AG04450 (cell line): ENCODE measurements around the gene OTC. TPM values are rescaled to one million over a fixed set of nuclear protein-coding genes. Genes with fewer than 3 reads are reported as not detected.

Source experiments
- CTCF ChIA-PET: fragments of 300-600, 350-600 bp; formaldehyde crosslinking; extraction: SDS; loops from one replicate; lab custom pipeline; 2022; ENCODE audit warnings: antibody characterized with exemption, inconsistent platforms; lab: Charles Lee
- POLR2A ChIA-PET: fragments of 350-600 bp; formaldehyde crosslinking; extraction: SDS; loops from one replicate; lab custom pipeline; 2021; ENCODE audit warnings: antibody characterized with exemption, inconsistent platforms; lab: Yijun Ruan, JAX
- DNase-seq: peaks from one replicate; pipeline ENCODE4 v3.0.0-alpha.2; 2011; ENCODE audit warnings: low read depth, low spot score
- H3K27ac ChIP-seq: one replicate; pipeline ENCODE4 v1.5.1; 2012; ENCODE audit warnings: low read depth, low read length, control low read depth
- H3K27me3 ChIP-seq: one replicate; pipeline ENCODE4 v1.6.0; 2012; ENCODE audit warnings: low read length; ENCODE audit not compliant: control insufficient read depth, insufficient read depth
- H3K4me3 ChIP-seq: 2 replicates; pipeline ENCODE4 v1.5.1; 2011; ENCODE audit warnings: mild to moderate bottlenecking, low read depth, low read length, control low read depth
- H3K9me3 ChIP-seq: 2 replicates; pipeline ENCODE4 v1.5.1; 2012; ENCODE audit warnings: low read length; ENCODE audit not compliant: control insufficient read depth, insufficient read depth
- polyA minus RNA-seq: library from RNA; depleted of rRNA, polyadenylated mRNA; stranded (reverse); fragments of >200 nt; gene quantifications from 2 replicates; pipeline ENCODE4 v1.2.3, GENCODE V29; 2011; rRNA and poly(A)+ RNA removed
- polyA plus RNA-seq: library from polyadenylated mRNA; depleted of rRNA; stranded (reverse); fragments of >200 nt; gene quantifications from 2 replicates; pipeline ENCODE4 v1.2.3, GENCODE V29; 2011; rRNA removed
- TF ChIP-seq, protein P1 (sequence below): IDR thresholded peaks from 2 replicates; pipeline ENCODE4 v1.5.1; 2011; ENCODE audit warnings: low read depth, low read length, control low read depth, inconsistent platforms

OTC gene
- not detected in 2 replicates for polyA plus RNA-seq
- polyA minus RNA-seq: not detected in 2 replicates

GRCh38 chrX:38352362-38352761 lies at the start of gene OTC:
OTC (plus strand) TSS chrX:38352604; CDS start chrX:38352697, 93 bp downstream.
- H3K9me3 ChIP-seq: no peaks in the 10 kb centered on the region
- ChIA-PET CTCF (no interaction called here), POLR2A (no interaction called here)
- H3K4me3 ChIP-seq: no peak within 1 kb of the TSS
- no peak within 1 kb of the TSS for H3K27ac ChIP-seq
- TF ChIP-seq, protein P1, sequence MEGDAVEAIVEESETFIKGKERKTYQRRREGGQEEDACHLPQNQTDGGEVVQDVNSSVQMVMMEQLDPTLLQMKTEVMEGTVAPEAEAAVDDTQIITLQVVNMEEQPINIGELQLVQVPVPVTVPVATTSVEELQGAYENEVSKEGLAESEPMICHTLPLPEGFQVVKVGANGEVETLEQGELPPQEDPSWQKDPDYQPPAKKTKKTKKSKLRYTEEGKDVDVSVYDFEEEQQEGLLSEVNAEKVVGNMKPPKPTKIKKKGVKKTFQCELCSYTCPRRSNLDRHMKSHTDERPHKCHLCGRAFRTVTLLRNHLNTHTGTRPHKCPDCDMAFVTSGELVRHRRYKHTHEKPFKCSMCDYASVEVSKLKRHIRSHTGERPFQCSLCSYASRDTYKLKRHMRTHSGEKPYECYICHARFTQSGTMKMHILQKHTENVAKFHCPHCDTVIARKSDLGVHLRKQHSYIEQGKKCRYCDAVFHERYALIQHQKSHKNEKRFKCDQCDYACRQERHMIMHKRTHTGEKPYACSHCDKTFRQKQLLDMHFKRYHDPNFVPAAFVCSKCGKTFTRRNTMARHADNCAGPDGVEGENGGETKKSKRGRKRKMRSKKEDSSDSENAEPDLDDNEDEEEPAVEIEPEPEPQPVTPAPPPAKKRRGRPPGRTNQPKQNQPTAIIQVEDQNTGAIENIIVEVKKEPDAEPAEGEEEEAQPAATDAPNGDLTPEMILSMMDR: no peak
- H3K27me3 ChIP-seq: no peaks in the 10 kb centered on the region
- DNase-seq: no peak

DNA sequence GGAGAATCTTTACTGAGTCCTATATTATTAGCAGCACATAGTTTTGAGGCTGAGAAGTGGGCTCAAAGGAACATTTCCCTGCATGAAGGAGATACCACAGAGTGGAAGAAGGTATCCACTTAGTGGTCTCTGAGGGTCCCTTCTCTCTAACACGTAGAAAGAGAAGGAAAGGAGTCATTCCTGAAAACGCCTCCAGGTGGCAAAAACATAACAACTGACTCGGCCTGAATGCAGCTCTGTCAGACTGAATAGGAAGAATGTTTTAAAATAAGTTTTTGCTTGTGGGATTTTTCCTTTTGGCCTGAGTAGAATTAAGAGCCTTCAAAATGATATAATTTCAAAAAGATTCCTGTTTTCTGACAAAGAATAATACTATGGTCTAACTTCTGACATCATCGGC lies 48.4 kb upstream of the OTC start:
- CTCF ChIA-PET: interaction anchor here (1.8 to 2.1 kb wide), 3 partner anchors 11 to 23 kb away, joined by 4 to 9 read pairs (median 5); partner anchors contain the start of gene RPGR
- H3K4me3 ChIP-seq: no peak overlapping the region
- H3K9me3 ChIP-seq: no peaks in the 10 kb centered on the region
- H3K27ac ChIP-seq: no peak overlapping the region
- POLR2A ChIA-PET: no interaction called here
- DNase-seq: no peak
- no peaks in the 10 kb centered on the region for H3K27me3 ChIP-seq
- TF ChIP-seq, protein P1: peak; percentile 48

GRCh38 chrX:38305971-38306370 lies 46.4 kb upstream of the OTC start:
- CTCF ChIA-PET: interaction anchor here (1.0 kb wide), 1 partner anchor 21 kb away, joined by 3 read pairs; the partner anchor contains the start of gene RPGR
- POLR2A ChIA-PET: no interaction called here
- H3K9me3 ChIP-seq: no peaks in the 10 kb centered on the region
- TF ChIP-seq, protein P1: no peak
- no peaks in the 10 kb centered on the region for H3K27me3 ChIP-seq
- no peak overlapping the region for H3K4me3 ChIP-seq
- H3K27ac ChIP-seq: no peak overlapping the region
- DNase-seq: no peak

DNA sequence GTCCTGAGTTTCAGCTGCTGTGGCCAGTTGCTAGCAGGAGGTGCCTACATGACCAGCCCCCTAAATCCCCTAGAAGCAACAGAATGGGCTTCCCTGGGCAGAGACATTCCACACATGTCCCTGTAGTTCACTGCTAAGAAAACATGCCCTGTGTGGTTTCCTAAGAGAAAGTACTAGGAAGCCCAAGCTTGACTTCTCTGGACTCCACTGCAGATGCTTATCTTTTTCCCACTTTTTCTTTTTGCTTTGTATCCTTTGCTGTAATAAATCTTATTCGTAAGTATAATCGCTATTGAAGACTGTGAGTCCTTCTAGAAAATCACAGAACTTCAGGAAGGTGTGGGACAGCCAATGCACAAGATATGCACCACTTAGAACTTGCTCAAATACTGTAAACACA lies 40.7 kb upstream of the OTC start:
- H3K9me3 ChIP-seq: no peaks in the 10 kb centered on the region
- no peak for DNase-seq
- no peaks in the 10 kb centered on the region for H3K27me3 ChIP-seq
- TF ChIP-seq, protein P1: no peak
- H3K27ac ChIP-seq: no peak overlapping the region
- ChIA-PET POLR2A (interaction anchor here (0.7 kb wide), 1 partner anchor 15 kb away, joined by 3 read pairs; the partner anchor contains the start of gene RPGR), CTCF (interaction anchor here (0.6 to 0.8 kb wide), 2 partner anchors 15 to 1404 kb away, joined by 3 to 4 read pairs; partner anchors contain the start of gene RPGR)
- no peak overlapping the region for H3K4me3 ChIP-seq

DNA sequence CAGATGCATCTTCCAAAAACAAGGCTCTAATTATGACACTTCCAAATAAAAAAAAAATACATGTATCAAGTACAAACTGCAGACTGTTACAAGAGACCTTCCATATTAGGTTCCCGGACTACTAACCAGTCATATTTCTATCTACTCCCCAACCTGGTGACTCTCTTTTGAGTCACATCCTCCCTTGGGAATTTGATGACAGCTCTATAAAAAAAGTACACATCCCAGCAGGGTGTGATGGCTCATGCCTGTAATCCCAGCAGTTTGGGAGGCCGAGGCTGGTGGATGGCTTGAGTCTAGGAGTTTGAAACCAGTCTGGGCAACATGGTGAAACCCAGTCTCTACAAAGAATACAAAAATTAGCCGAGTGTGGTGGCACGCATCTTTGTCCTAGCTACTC lies 40.0 kb upstream of the OTC start:
- CTCF ChIA-PET: interaction anchor here (0.6 to 0.8 kb wide), 2 partner anchors 15 to 1405 kb away, joined by 3 to 4 read pairs; partner anchors contain the start of gene RPGR
- DNase-seq: no peak
- TF ChIP-seq, protein P1: no peak
- Histone ChIP-seq H3K9me3 (no peaks in the 10 kb centered on the region), H3K27ac (no peak overlapping the region), H3K27me3 (no peaks in the 10 kb centered on the region), H3K4me3 (no peak overlapping the region)
- POLR2A ChIA-PET: no interaction called here
